C4-2B (cell line): ENCODE measurements around the gene RIMBP2.

ENCODE experiments used
- CTCF ChIP-seq: fragments of 450-650 bp; conservative IDR thresholded peaks from 2 replicates; pipeline ENCODE4 v1.5.1; 2017; ENCODE audit warnings: mild to moderate bottlenecking
- ZFX ChIP-seq: fragments of 450-650 bp; IDR thresholded peaks from 2 replicates; pipeline ENCODE4 v1.6.1; 2017

- TF ChIP-seq CTCF = no peak
- no peak for TF ChIP-seq ZFX
Measured at GRCh38 chr12:130438243-130438620, 277.9 kb downstream of the RIMBP2 start.
